GM12878 (cell line): Measurements from ENCODE around the gene SLC2A9. TPM values are rescaled to one million over a fixed set of nuclear protein-coding genes. Genes with fewer than 3 reads are reported as not detected.
A peak's percentile ranks its signal among the peaks of the same experiment; 100 is the strongest.

Experiments
- ATAC-seq: fragments of 200-7000 bp; cut with Tn5 transposase; 3 replicates; pipeline ENCODE4 v1.9.1; 2020; ENCODE audit warnings: mild to moderate bottlenecking, moderate library complexity
- BruUV-seq: library from RNA; stranded (reverse); fragments of 400-500 nt; replicated peaks from 2 replicates; lab custom pipeline; 2021; lab: Mats Ljungman, UMichigan
- CTCF ChIA-PET: fragments of 300-600 bp; sonication (Branson Sonifier 250); formaldehyde crosslinking; extraction: SDS; loops from one replicate; lab custom pipeline; 2021; ENCODE audit warnings: inconsistent platforms; lab: Yijun Ruan, JAX
- POLR2A ChIA-PET: fragments of 350-600 bp; formaldehyde crosslinking; extraction: SDS; loops from one replicate; lab custom pipeline; 2021; ENCODE audit warnings: inconsistent platforms; lab: Charles Lee
- RAD21 ChIA-PET: fragments of 300-600 bp; sonication (Branson Sonifier 250); formaldehyde crosslinking; loops from one replicate; lab custom pipeline; 2023; ENCODE audit warnings: antibody characterized with exemption; ENCODE audit not compliant: unreplicated experiment; lab: Charles Lee
- SMC1A ChIA-PET: fragments of 300-600 bp; sonication (Branson Sonifier 250); formaldehyde crosslinking; loops from one replicate; lab custom pipeline; 2023; ENCODE audit not compliant: unreplicated experiment, uncharacterized antibody; lab: Charles Lee
- DNase-seq: peaks from one replicate; pipeline ENCODE4 v3.0.0-alpha.2; 2011; ENCODE audit warnings: low read depth, low spot score
- FAIRE-seq: peaks from 3 replicates; lab custom pipeline; 2011; peaks lifted over from hg19 to GRCh38; lab: Jason Lieb, UNC
- H2AFZ ChIP-seq: 2 replicates; pipeline ENCODE4 v1.6.0; 2011; ENCODE audit warnings: low read depth, low read length, control low read depth; ENCODE audit not compliant: control insufficient read depth
- H3K27ac ChIP-seq: 2 replicates; pipeline ENCODE4 v1.5.1; 2011; ENCODE audit warnings: control low read depth; ENCODE audit not compliant: control insufficient read depth, insufficient read depth
- H3K27me3 ChIP-seq, 2 experiments: replicated peaks in 1 of 2; 2 replicates each; pipeline versions ENCODE4 v1.6.0 to v1.6.1; 2011; ENCODE audit warnings: low read length in 1 of 2; ENCODE audit not compliant: control insufficient read depth in 2 of 2, insufficient read depth in 2 of 2
- H3K36me3 ChIP-seq, 2 experiments: 2 replicates each; pipeline ENCODE4 v1.5.1; 2011; ENCODE audit warnings: low read length in 1 of 2; ENCODE audit not compliant: control insufficient read depth in 2 of 2, insufficient read depth in 2 of 2
- H3K4me1 ChIP-seq: 2 replicates; pipeline ENCODE4 v1.6.1; 2011; ENCODE audit warnings: mild to moderate bottlenecking, low read length, moderate library complexity, mixed read lengths; ENCODE audit not compliant: control insufficient read depth, insufficient read depth
- H3K4me2 ChIP-seq: 2 replicates; pipeline ENCODE4 v1.6.0; 2011; ENCODE audit warnings: control low read depth; ENCODE audit not compliant: control insufficient read depth, insufficient read depth
- H3K4me3 ChIP-seq: fragments of 200-600 bp; sonication (generic); 2 replicates; pipeline ENCODE4 v1.5.1; 2016
- H3K79me2 ChIP-seq: 2 replicates; pipeline ENCODE4 v1.6.0; 2011; ENCODE audit warnings: low read length; ENCODE audit not compliant: control insufficient read depth, insufficient read depth
- H3K9ac ChIP-seq: 2 replicates; pipeline ENCODE4 v1.8.0; 2011; ENCODE audit warnings: low read length, control low read depth, mixed read lengths; ENCODE audit not compliant: control insufficient read depth, insufficient read depth
- H3K9me3 ChIP-seq: replicated peaks from 3 replicates; pipeline ENCODE4 v1.5.1; 2011; ENCODE audit warnings: mild to moderate bottlenecking, low read length; ENCODE audit not compliant: control insufficient read depth, insufficient read depth
- H4K20me1 ChIP-seq: 2 replicates; pipeline ENCODE4 v1.6.0; 2011; ENCODE audit not compliant: control insufficient read depth, insufficient read depth
- TCF7 ChIP-seq: IDR thresholded peaks from 2 replicates; pipeline ENCODE4 v1.6.1; 2014; ENCODE audit warnings: antibody characterized with exemption, borderline replicate concordance
- WGBS: methylation state at CpG from one replicate; pipeline ENCODE4 v1.1.6; 2016; ENCODE audit warnings: low lambda C conversion rate; ENCODE audit not compliant: insufficient replicate concordance, insufficient coverage; ENCODE audit errors: missing lambda C conversion rate; 5-methylcytosine and 5-hydroxymethylcytosine counted together
- in situ Hi-C: fragments of 300-500 bp; cut with MboI; formaldehyde crosslinking; loops from 9 replicates; pipeline ENCODE4 v1.14.3; 2018; ENCODE audit warnings: mixed read lengths
- intact Hi-C: fragments of 100-400 bp; cut with micrococcal nuclease; formaldehyde crosslinking; loops from one replicate; pipeline ENCODE4 v1.14.2; 2022; ENCODE audit not compliant: unreplicated experiment
- polyA plus RNA-seq, 11 experiments: library from polyadenylated mRNA; depleted of rRNA in 4 of 11; unstranded in 6 of 11; stranded (reverse) in 5 of 11; fragments of >200 nt; fragmentation: Nextera tagmentation in 4 of 11; fragmentation: Illumina TruSeq in 1 of 11; extraction: Ambion mirVana in 4 of 11; extraction: Trizol in 1 of 11; gene quantifications; 1 replicate in 1 of 11; 2 replicates in 10 of 11; pipeline versions ENCODE4 v1.2.1 to v1.2.3, GENCODE V29; 2011 to 2016; ENCODE audit warnings: inconsistent platforms in 2 of 11, missing spikeins in 2 of 11, low read depth in 1 of 11
- total RNA-seq, 4 experiments: library from RNA; depleted of rRNA in 3 of 4; stranded (reverse); fragments of >200 nt in 3 of 4; fragmentation: Illumina TruSeq in 1 of 4; extraction: Trizol in 1 of 4; gene quantifications; 2 replicates each; pipeline versions ENCODE4 v1.2.1 to v1.2.3, GENCODE V29; 2013 to 2021
- TF ChIP-seq, protein P1 (sequence below): fragments of 450-650 bp; IDR thresholded peaks from 2 replicates; pipeline ENCODE4 v1.6.1; 2017; ENCODE audit warnings: mild to moderate bottlenecking, moderate library complexity

SLC2A9 gene
- total and polyA plus RNA-seq, 10 of the 15 experiments (the other 5 are each of a cell fraction or from before 2014, with no cell fraction given), result 0.28 to 2.8 (median 1.2) TPM

DNA sequence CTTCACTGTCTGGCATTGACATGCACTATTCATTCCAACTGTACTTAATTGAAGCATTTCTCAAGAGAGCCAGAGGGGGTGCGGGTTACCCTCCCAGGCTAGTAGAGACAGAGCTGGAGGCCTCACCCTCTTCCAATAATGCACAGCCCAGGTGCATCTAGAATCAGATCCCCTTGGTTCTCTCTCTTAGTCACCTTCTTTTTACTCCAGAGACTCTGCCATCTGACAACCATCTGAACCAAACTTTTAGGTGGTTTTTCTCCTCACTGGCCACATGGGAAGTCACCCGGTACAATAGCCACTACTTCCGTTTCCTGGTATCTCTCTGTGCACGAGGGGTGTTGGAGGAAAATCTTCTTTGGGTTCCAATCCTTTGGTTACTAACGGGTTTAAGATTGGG, 81.3 kb downstream of the SLC2A9 start:
- no peak overlapping the region for H3K9ac ChIP-seq
- intact Hi-C loops (no loop called here), in situ Hi-C loops (no loop called here)
- no peak overlapping the region for H3K4me2 ChIP-seq
- POLR2A ChIA-PET, result interaction anchor here (1.1 kb wide), 1 partner anchor 25 kb away, joined by 3 read pairs; no protein-coding TSS in a partner anchor
- SMC1A ChIA-PET, result interaction anchor here (1.1 kb wide), 1 partner anchor 60 kb away, joined by 4 read pairs; no protein-coding TSS in a partner anchor
- no peaks in the 10 kb centered on the region for H3K27me3 ChIP-seq
- H3K9me3 ChIP-seq, result no peaks in the 10 kb centered on the region
- TF ChIP-seq, protein P1, sequence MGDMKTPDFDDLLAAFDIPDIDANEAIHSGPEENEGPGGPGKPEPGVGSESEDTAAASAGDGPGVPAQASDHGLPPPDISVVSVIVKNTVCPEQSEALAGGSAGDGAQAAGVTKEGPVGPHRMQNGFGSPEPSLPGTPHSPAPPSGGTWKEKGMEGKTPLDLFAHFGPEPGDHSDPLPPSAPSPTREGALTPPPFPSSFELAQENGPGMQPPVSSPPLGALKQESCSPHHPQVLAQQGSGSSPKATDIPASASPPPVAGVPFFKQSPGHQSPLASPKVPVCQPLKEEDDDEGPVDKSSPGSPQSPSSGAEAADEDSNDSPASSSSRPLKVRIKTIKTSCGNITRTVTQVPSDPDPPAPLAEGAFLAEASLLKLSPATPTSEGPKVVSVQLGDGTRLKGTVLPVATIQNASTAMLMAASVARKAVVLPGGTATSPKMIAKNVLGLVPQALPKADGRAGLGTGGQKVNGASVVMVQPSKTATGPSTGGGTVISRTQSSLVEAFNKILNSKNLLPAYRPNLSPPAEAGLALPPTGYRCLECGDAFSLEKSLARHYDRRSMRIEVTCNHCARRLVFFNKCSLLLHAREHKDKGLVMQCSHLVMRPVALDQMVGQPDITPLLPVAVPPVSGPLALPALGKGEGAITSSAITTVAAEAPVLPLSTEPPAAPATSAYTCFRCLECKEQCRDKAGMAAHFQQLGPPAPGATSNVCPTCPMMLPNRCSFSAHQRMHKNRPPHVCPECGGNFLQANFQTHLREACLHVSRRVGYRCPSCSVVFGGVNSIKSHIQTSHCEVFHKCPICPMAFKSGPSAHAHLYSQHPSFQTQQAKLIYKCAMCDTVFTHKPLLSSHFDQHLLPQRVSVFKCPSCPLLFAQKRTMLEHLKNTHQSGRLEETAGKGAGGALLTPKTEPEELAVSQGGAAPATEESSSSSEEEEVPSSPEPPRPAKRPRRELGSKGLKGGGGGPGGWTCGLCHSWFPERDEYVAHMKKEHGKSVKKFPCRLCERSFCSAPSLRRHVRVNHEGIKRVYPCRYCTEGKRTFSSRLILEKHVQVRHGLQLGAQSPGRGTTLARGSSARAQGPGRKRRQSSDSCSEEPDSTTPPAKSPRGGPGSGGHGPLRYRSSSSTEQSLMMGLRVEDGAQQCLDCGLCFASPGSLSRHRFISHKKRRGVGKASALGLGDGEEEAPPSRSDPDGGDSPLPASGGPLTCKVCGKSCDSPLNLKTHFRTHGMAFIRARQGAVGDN, result 0 out of 2 replicates have a peak, but pooled peaks have one; percentile 30
- no peak for TF ChIP-seq TCF7
- CTCF ChIA-PET, result interaction anchor here (2.1 to 2.6 kb wide), 2 partner anchors 9 to 75 kb away, joined by 5 to 21 read pairs; no protein-coding TSS in a partner anchor
- no peak overlapping the region for H2AFZ ChIP-seq
- FAIRE-seq, result no peak
- H3K4me3 ChIP-seq, result no peak overlapping the region
- ATAC-seq, result peak; percentile 63
- no TSS peak for BruUV-seq
- WGBS, result 36% methylated on average over 5 of the region's 5 CpGs
- no peaks in the 10 kb centered on the region for H3K36me3 ChIP-seq
- no peak overlapping the region for H3K27ac ChIP-seq
- H3K4me1 ChIP-seq, result no peaks in the 10 kb centered on the region; the same call in 1 of the 2 replicates
- no peak for DNase-seq
- H4K20me1 ChIP-seq, result no peaks in the 10 kb centered on the region
- RAD21 ChIA-PET, result interaction anchor here (1.2 kb wide), 1 partner anchor 74 kb away, joined by 3 read pairs; no protein-coding TSS in a partner anchor
- H3K79me2 ChIP-seq, result no peaks in the 10 kb centered on the region
